Natural killer cell (primary cell): Measurements from ENCODE around the gene NAXD. TPM values are rescaled to one million over a fixed set of nuclear protein-coding genes. Genes with fewer than 3 reads are reported as not detected.

ENCODE experiments used
- ATAC-seq, 3 donors: fragments of 150-1000 bp in 2 of 3; fragments of 200-7000 bp in 1 of 3; cut with Tn5 transposase; 1 replicate in 1 of 3; 2 replicates in 2 of 3; pipeline ENCODE4 v1.10.0; 2021; ENCODE audit warnings: mild to moderate bottlenecking in 2 of 3, moderate library complexity in 2 of 3
- DNase-seq, 2 donors: peaks; one replicate each; pipeline versions ENCODE4 v3.0.0 to v3.0.0-alpha.2; 2013 to 2021; ENCODE audit warnings: mixed read lengths in 1 of 2
- H3K27ac ChIP-seq: one replicate; pipeline ENCODE4 v1.5.1; 2013; ENCODE audit warnings: mild to moderate bottlenecking, low read length
- H3K27me3 ChIP-seq: one replicate; pipeline ENCODE4 v1.6.1; 2013; ENCODE audit warnings: low read length; ENCODE audit not compliant: control insufficient read depth, insufficient read depth
- H3K36me3 ChIP-seq: one replicate; pipeline ENCODE4 v1.6.1; 2013; ENCODE audit warnings: low read length; ENCODE audit not compliant: control insufficient read depth, insufficient read depth
- H3K4me1 ChIP-seq: one replicate; pipeline ENCODE4 v1.6.1; 2013; ENCODE audit warnings: low read length; ENCODE audit not compliant: control insufficient read depth, insufficient read depth
- H3K4me3 ChIP-seq: one replicate; pipeline ENCODE4 v1.5.1; 2013; ENCODE audit warnings: low read length
- H3K9me3 ChIP-seq: one replicate; pipeline ENCODE4 v1.6.1; 2013; ENCODE audit warnings: low read length; ENCODE audit not compliant: control insufficient read depth, insufficient read depth
- H3K27ac Mint-ChIP-seq, 2 donors: one replicate each; pipeline ENCODE4 v1.8.0; 2022; ENCODE audit warnings: mild to moderate bottlenecking in 2 of 2, mixed read lengths in 2 of 2, moderate library complexity in 1 of 2
- H3K27me3 Mint-ChIP-seq, 2 donors: one replicate each; pipeline ENCODE4 v1.8.0; 2022; ENCODE audit warnings: low read depth in 2 of 2, mixed read lengths in 2 of 2
- H3K36me3 Mint-ChIP-seq: one replicate; pipeline ENCODE4 v1.8.0; 2022; ENCODE audit warnings: mixed read lengths
- H3K4me1 Mint-ChIP-seq, 2 donors: one replicate each; pipeline ENCODE4 v1.8.0; 2022; ENCODE audit warnings: mixed read lengths in 2 of 2
- H3K4me3 Mint-ChIP-seq: one replicate; pipeline ENCODE4 v1.8.0; 2022; ENCODE audit warnings: mild to moderate bottlenecking, moderate library complexity, mixed read lengths
- H3K9me3 Mint-ChIP-seq, 2 donors: one replicate each; pipeline ENCODE4 v1.8.0; 2022; ENCODE audit warnings: mixed read lengths in 2 of 2
- CTCF ChIP-seq: fragments of 200-600 bp; IDR thresholded peaks from one replicate; pipeline ENCODE4 v1.8.0; 2022; ENCODE audit warnings: antibody characterized with exemption
- WGBS: methylation state at CpG from one replicate; pipeline ENCODE4 v1.1.7; 2013; ENCODE audit warnings: missing lambda C conversion rate; ENCODE audit not compliant: insufficient coverage; 5-methylcytosine and 5-hydroxymethylcytosine counted together
- intact Hi-C: fragments of 100-400 bp; cut with micrococcal nuclease; formaldehyde crosslinking; loops from one replicate; pipeline ENCODE4 v1.14.2; 2022
- total RNA-seq, 4 donors: library from RNA; stranded (reverse); fragments of 120-200 nt in 1 of 4; gene quantifications; one replicate each; pipeline versions ENCODE4 v1.2.3 to v1.2.4, GENCODE V29; 2013 to 2022

The NAXD gene
- total RNA-seq, 3 donors from 2014 or later (not counting 1 experiment from before 2014, with no cell fraction given) = 6.8 to 14.0 (median 12.0) TPM

- intact Hi-C loops = no loop called here
- H3K27ac Mint-ChIP-seq = no peak overlapping the region
- Histone ChIP-seq H3K27me3 (no peaks in the 10 kb centered on the region), H3K27ac (no peak overlapping the region), H3K4me1 (peaks cover 12% of the 10 kb centered on the region), H3K36me3 (peaks cover 39% of the 10 kb centered on the region), H3K4me3 (no peak overlapping the region), H3K9me3 (no peaks in the 10 kb centered on the region)
- DNase-seq (no peak), ATAC-seq (no peak)
- H3K36me3 Mint-ChIP-seq = no peaks in the 10 kb centered on the region
- no peaks in the 10 kb centered on the region for H3K27me3 Mint-ChIP-seq
- H3K4me3 Mint-ChIP-seq = no peak overlapping the region
- peaks cover 10 to 11% of the 10 kb centered on the region in 2 donors for H3K4me1 Mint-ChIP-seq
- 88% methylated on average over 7 of the region's 8 CpGs for WGBS
- no peak for TF ChIP-seq CTCF
- no peaks in the 10 kb centered on the region for H3K9me3 Mint-ChIP-seq
Observed at GRCh38 chr13:110633776-110634175, 18.4 kb downstream of the NAXD start.

GRCh38 chr13:110634558-110634957 lies 19.2 kb downstream of the NAXD start:
- intact Hi-C loops = no loop called here
- H3K36me3 ChIP-seq = peaks cover 42% of the 10 kb centered on the region
- Mint-ChIP-seq H3K27me3 (no peaks in the 10 kb centered on the region), H3K36me3 (no peaks in the 10 kb centered on the region), H3K4me1 (peaks cover 5% of the 10 kb centered on the region in 2 donors), H3K9me3 (no peaks in the 10 kb centered on the region), H3K4me3 (no peak overlapping the region), H3K27ac (no peak overlapping the region)
- peaks cover 6% of the 10 kb centered on the region for H3K4me1 ChIP-seq
- DNase-seq = no peak
- no peak for ATAC-seq
- no peaks in the 10 kb centered on the region for H3K27me3 ChIP-seq
- no peak overlapping the region for H3K27ac ChIP-seq
- H3K9me3 ChIP-seq = no peaks in the 10 kb centered on the region
- TF ChIP-seq CTCF = no peak
- WGBS = 98% methylated on average over 19 of the region's 19 CpGs
- H3K4me3 ChIP-seq = no peak overlapping the region

GRCh38 chr13:110635405-110636002 lies 20.2 kb downstream of the NAXD start:
- no peaks in the 10 kb centered on the region for H3K9me3 Mint-ChIP-seq
- no peaks in the 10 kb centered on the region for H3K27me3 Mint-ChIP-seq
- no peak overlapping the region for H3K4me3 Mint-ChIP-seq
- 96% methylated on average over 19 of the region's 19 CpGs for WGBS
- H3K4me1 Mint-ChIP-seq = no peaks in the 10 kb centered on the region
- Histone ChIP-seq H3K27me3 (no peaks in the 10 kb centered on the region), H3K4me3 (no peak overlapping the region), H3K36me3 (peaks cover 42% of the 10 kb centered on the region), H3K4me1 (no peaks in the 10 kb centered on the region), H3K9me3 (no peaks in the 10 kb centered on the region), H3K27ac (no peak overlapping the region)
- no peak for DNase-seq
- no peak overlapping the region for H3K27ac Mint-ChIP-seq
- no peak for TF ChIP-seq CTCF
- intact Hi-C loops = no loop called here
- ATAC-seq = no peak
- no peaks in the 10 kb centered on the region for H3K36me3 Mint-ChIP-seq

- no peak overlapping the region for H3K27ac ChIP-seq
- Mint-ChIP-seq H3K4me3 (no peak overlapping the region), H3K27me3 (no peaks in the 10 kb centered on the region), H3K4me1 (no peaks in the 10 kb centered on the region), H3K27ac (no peak overlapping the region), H3K9me3 (no peaks in the 10 kb centered on the region), H3K36me3 (no peaks in the 10 kb centered on the region)
- no peaks in the 10 kb centered on the region for H3K4me1 ChIP-seq
- no peaks in the 10 kb centered on the region for H3K27me3 ChIP-seq
- no peak overlapping the region for H3K4me3 ChIP-seq
- 95% methylated on average over 16 of the region's 16 CpGs for WGBS
- no peaks in the 10 kb centered on the region for H3K9me3 ChIP-seq
- no peak for ATAC-seq
- no peak for TF ChIP-seq CTCF
- H3K36me3 ChIP-seq = peaks cover 47% of the 10 kb centered on the region
- intact Hi-C loops = no loop called here
- DNase-seq = no peak
Observed at GRCh38 chr13:110636053-110636475, 20.7 kb downstream of the NAXD start.
